DOHH2 (cell line): ENCODE measurements around the gene TULP4.

ENCODE experiments used
- H3F3A ChIP-seq: fragments of 200-600 bp; sonication (generic), shearing (Covaris generic); 2 replicates; pipeline ENCODE4 v1.6.0; 2016; ENCODE audit warnings: antibody characterized with exemption, mild to moderate bottlenecking; ENCODE audit not compliant: control insufficient read depth, insufficient read depth
- H3K27ac ChIP-seq: fragments of 200-600 bp; sonication (generic); 2 replicates; pipeline ENCODE4 v1.5.1; 2014; ENCODE audit warnings: low read depth, mild to moderate bottlenecking, low read length, moderate library complexity
- H3K27me3 ChIP-seq: fragments of 200-600 bp; sonication (generic); 2 replicates; pipeline ENCODE4 v1.6.1; 2014; ENCODE audit warnings: mild to moderate bottlenecking, low read length, mixed read lengths; ENCODE audit not compliant: control insufficient read depth
- H3K36me3 ChIP-seq: fragments of 200-600 bp; sonication (generic); 2 replicates; pipeline ENCODE4 v1.6.1; 2014; ENCODE audit warnings: mild to moderate bottlenecking, low read length, moderate library complexity, mixed read lengths; ENCODE audit not compliant: control insufficient read depth
- H3K4me1 ChIP-seq: fragments of 200-600 bp; sonication (generic); 2 replicates; pipeline ENCODE4 v1.6.1; 2014; ENCODE audit warnings: mild to moderate bottlenecking, low read length, mixed read lengths; ENCODE audit not compliant: control insufficient read depth
- H3K4me2 ChIP-seq: fragments of 200-600 bp; sonication (generic); 2 replicates; pipeline ENCODE4 v1.6.0; 2014; ENCODE audit warnings: mild to moderate bottlenecking, low read length, moderate library complexity
- H3K4me3 ChIP-seq: fragments of 200-600 bp; sonication (generic); 2 replicates; pipeline ENCODE4 v1.5.1; 2014; ENCODE audit warnings: mild to moderate bottlenecking, low read length, mixed read lengths
- H3K79me2 ChIP-seq: fragments of 200-600 bp; sonication (generic); 2 replicates; pipeline ENCODE4 v1.6.1; 2014; ENCODE audit warnings: mild to moderate bottlenecking, low read length, mixed read lengths; ENCODE audit not compliant: control insufficient read depth
- H3K9me2 ChIP-seq: fragments of 200-600 bp; sonication (generic); replicated peaks from 2 replicates; pipeline ENCODE4 v1.6.1; 2014; ENCODE audit warnings: mild to moderate bottlenecking, low read length, mixed read lengths; ENCODE audit not compliant: control insufficient read depth
- H3K9me3 ChIP-seq: fragments of 200-600 bp; sonication (generic); 2 replicates; pipeline ENCODE4 v1.6.1; 2014; ENCODE audit warnings: antibody characterized with exemption, low read length, mixed read lengths; ENCODE audit not compliant: control insufficient read depth, insufficient read depth
- H4K20me1 ChIP-seq: fragments of 200-600 bp; sonication (generic); 2 replicates; pipeline ENCODE4 v1.6.0; 2014; ENCODE audit warnings: low read depth, mild to moderate bottlenecking, antibody characterized with exemption, low read length, moderate library complexity; ENCODE audit not compliant: control insufficient read depth, insufficient read depth
- EZH2phosphoT487 ChIP-seq: fragments of 200-600 bp; sonication (generic); IDR thresholded peaks from 2 replicates; pipeline ENCODE4 v1.6.1; 2017; ENCODE audit warnings: borderline replicate concordance, mild to moderate bottlenecking, antibody characterized with exemption, low read length, moderate library complexity, mixed read lengths
- TF ChIP-seq, protein P1 (sequence below): fragments of 200-600 bp; sonication (generic); IDR thresholded peaks from one replicate; pipeline ENCODE4 v1.5.1; 2014; ENCODE audit warnings: antibody characterized with exemption, mild to moderate bottlenecking, low read depth, low read length; ENCODE audit not compliant: poor library complexity, severe bottlenecking

The TULP4 gene

DNA sequence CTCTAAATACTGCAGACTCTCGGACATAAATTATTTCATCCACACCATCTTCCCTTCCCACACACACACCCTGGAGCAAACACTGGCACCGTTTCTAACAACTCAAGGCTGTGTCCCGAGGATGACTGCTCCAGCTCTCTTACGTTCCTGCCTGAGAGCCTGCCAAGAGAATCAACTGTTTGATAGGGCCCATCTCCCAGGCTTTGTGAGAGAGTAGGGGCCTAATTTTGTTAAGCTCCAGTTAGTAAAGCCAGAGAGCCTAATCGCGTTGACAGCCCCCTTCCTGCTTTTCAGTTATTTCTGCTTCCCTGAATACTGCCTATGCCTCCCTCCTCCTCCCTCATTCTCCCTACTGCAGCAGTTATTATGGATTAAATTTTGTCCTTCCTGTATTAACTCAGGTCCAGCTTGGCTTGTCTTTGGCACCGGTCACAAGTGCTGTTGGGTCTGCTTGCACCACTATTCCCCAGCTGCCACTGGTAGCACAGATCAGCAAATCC is 129.5 kb downstream of the TULP4 start:
- Histone ChIP-seq H3K9me2 (no peaks in the 10 kb centered on the region), H3K4me3 (no peak overlapping the region), H3K9me3 (no peaks in the 10 kb centered on the region), H4K20me1 (no peaks in the 10 kb centered on the region; the same call in 1 of the 2 replicates), H3K36me3 (no peaks in the 10 kb centered on the region; the same call in 1 of the 2 replicates), H3K79me2 (no peaks in the 10 kb centered on the region), H3K27ac (no peak overlapping the region), H3K27me3 (no peaks in the 10 kb centered on the region), H3K4me1 (peaks cover 4% of the 10 kb centered on the region), H3F3A (no peaks in the 10 kb centered on the region), H3K4me2 (no peak overlapping the region)
- no peak for TF ChIP-seq EZH2phosphoT487
- TF ChIP-seq, protein P1, sequence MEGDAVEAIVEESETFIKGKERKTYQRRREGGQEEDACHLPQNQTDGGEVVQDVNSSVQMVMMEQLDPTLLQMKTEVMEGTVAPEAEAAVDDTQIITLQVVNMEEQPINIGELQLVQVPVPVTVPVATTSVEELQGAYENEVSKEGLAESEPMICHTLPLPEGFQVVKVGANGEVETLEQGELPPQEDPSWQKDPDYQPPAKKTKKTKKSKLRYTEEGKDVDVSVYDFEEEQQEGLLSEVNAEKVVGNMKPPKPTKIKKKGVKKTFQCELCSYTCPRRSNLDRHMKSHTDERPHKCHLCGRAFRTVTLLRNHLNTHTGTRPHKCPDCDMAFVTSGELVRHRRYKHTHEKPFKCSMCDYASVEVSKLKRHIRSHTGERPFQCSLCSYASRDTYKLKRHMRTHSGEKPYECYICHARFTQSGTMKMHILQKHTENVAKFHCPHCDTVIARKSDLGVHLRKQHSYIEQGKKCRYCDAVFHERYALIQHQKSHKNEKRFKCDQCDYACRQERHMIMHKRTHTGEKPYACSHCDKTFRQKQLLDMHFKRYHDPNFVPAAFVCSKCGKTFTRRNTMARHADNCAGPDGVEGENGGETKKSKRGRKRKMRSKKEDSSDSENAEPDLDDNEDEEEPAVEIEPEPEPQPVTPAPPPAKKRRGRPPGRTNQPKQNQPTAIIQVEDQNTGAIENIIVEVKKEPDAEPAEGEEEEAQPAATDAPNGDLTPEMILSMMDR, result no peak

GRCh38 chr6:158442306-158442705 is 130.0 kb downstream of the TULP4 start:
- H3K27me3 ChIP-seq, result no peaks in the 10 kb centered on the region
- no peak overlapping the region for H3K4me2 ChIP-seq
- no peaks in the 10 kb centered on the region; the same call in 1 of the 2 replicates for H3K36me3 ChIP-seq
- no peak for TF ChIP-seq EZH2phosphoT487
- TF ChIP-seq, protein P1, result no peak
- H3K27ac ChIP-seq, result no peak overlapping the region
- H3K9me2 ChIP-seq, result no peaks in the 10 kb centered on the region
- H3K4me3 ChIP-seq, result no peak overlapping the region
- no peaks in the 10 kb centered on the region; the same call in 1 of the 2 replicates for H4K20me1 ChIP-seq
- no peaks in the 10 kb centered on the region for H3K79me2 ChIP-seq
- H3K4me1 ChIP-seq, result peaks cover 4% of the 10 kb centered on the region
- no peaks in the 10 kb centered on the region for H3F3A ChIP-seq
- H3K9me3 ChIP-seq, result no peaks in the 10 kb centered on the region

- no peak for TF ChIP-seq EZH2phosphoT487
- TF ChIP-seq, protein P1, result no peak
- H3K27me3 ChIP-seq, result no peaks in the 10 kb centered on the region
- H3K9me2 ChIP-seq, result no peaks in the 10 kb centered on the region
- no peaks in the 10 kb centered on the region for H3F3A ChIP-seq
- H3K79me2 ChIP-seq, result no peaks in the 10 kb centered on the region
- no peaks in the 10 kb centered on the region for H3K4me1 ChIP-seq
- no peak overlapping the region for H3K27ac ChIP-seq
- H3K4me2 ChIP-seq, result no peak overlapping the region
- no peaks in the 10 kb centered on the region; the same call in 1 of the 2 replicates for H4K20me1 ChIP-seq
- H3K4me3 ChIP-seq, result no peak overlapping the region
- H3K36me3 ChIP-seq, result no peaks in the 10 kb centered on the region; the same call in none of the 2 replicates
- no peaks in the 10 kb centered on the region for H3K9me3 ChIP-seq
These were observed 133.3 kb downstream of the TULP4 start for GRCh38 chr6:158445426-158446085.
